Heart left ventricle (tissue), 13 donors: ENCODE results near the gene FKBP2.
"Not testable (repeated sequence)": the region's sequence is repeated elsewhere in the genome, so short reads cannot be mapped to it uniquely, and the experiment has no call there.

Source experiments
- CTCF ChIP-seq, 12 donors: fragments of 200-600 bp; sonication (generic) in 4 of 12; IDR thresholded peaks; one replicate each; pipeline versions ENCODE4 v1.5.0 to v1.8.0; 2018 to 2022; ENCODE audit warnings: antibody characterized with exemption in 12 of 12, mild to moderate bottlenecking in 5 of 12
- POLR2A ChIP-seq, 2 donors: fragments of 450-650 bp; IDR thresholded peaks; one replicate each; pipeline ENCODE4 v1.6.1; 2017; ENCODE audit warnings: antibody characterized with exemption in 2 of 2, mild to moderate bottlenecking in 2 of 2, moderate library complexity in 2 of 2
- donor health status: ischemic (EF 13 %, LVEDD 7.1; RV severe dilation, severe dysfunction).
- donor health status: DM: no; HTN: yes; CAD: no.
- donor health status: DM: no; HTN: no; CAD: no.
- donor health status: ischemic (EF 25% LVEDD 6.9; RV normal size, moderate dysfunction).
- donor health status: ischemic (EF 25% LVEDD 5.7; RV mildly dilated, moderate dysfunction).
- donor health status: ischemic (EF 35%, LVEDD 5.7; RV mildly dilated, moderate dysfunction).
- donor health status: nonischemic (EF 11% LVEDD 7.7; RV severe dilation, severe dysfunction).
- donor health status: DM: yes; HTN: yes; CAD: no.
- donor health status: PGD.
- donor health status: ischemic (EF 29% LVEDD 5.4; RV normal size, mild dysfunction).
- donor health status: nonischemic (EF 23%, LVEDD 6.1; RV moderate dilation, normal function).

GRCh38 chr11:64246621-64246870, 5.7 kb downstream of the FKBP2 start:
- TF ChIP-seq POLR2A (IDR thresholded peaks at IDR 0.05) = not testable (repeated sequence)
- peak in 1 of 12 donors; percentile 10 for TF ChIP-seq CTCF (IDR thresholded peaks at IDR 0.05)
